HG02885 (cell line): Measurements from ENCODE around the gene PHACTR3.
"Not testable (repeated sequence)": the region's sequence is repeated elsewhere in the genome, so short reads cannot be mapped to it uniquely, and the experiment has no call there.

Source experiments
- ATAC-seq: cut with Tn5 transposase; IDR thresholded peaks from one replicate; pipeline ENCODE4 v1.9.1; 2021; ENCODE audit warnings: mild to moderate bottlenecking; ENCODE audit not compliant: unreplicated experiment, poor library complexity

PHACTR3 gene

DNA sequence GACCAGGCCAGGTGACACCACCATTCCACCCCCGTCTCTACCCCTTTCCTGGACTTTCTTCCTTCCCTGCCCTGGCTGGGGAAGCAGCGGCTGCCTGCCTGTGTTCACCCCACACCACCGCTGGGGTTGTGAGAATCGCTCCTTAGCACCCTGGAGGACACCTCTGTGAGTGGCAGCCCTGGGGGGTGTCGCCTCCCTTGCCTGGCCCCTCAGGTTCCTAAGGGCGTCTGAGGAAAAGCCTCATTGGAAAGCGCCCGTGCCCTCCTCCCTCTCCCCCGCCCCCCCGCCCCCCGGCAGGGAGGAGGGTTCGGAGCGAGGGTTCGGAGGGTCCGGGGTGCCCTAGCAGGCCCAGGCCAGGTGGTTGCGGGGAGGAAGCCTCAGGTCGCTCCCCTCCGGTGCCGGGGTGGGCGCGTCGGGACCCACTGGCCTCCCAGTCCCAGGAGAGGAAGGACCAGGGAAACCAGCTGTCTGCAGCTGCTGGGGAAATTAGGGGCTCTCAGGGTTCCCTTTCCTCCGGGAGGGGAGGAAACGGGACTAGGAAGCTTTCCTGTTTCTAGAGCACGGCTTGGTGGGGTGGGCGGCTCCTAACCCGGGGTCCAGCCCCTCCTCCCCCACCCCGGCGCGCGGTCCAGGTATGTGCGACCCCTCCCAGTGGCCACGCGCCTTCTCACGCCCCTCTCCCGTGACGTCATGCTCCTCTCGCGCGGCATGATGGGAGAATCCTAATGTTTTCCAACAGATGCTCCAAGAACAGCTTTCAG, at the start of gene PHACTR3:
Gene PHACTR3 (plus strand): TSS at position 760 of the 761 bp plus-strand sequence. CDS start 475 bp downstream, outside the sequence.
- no peak for ATAC-seq

DNA sequence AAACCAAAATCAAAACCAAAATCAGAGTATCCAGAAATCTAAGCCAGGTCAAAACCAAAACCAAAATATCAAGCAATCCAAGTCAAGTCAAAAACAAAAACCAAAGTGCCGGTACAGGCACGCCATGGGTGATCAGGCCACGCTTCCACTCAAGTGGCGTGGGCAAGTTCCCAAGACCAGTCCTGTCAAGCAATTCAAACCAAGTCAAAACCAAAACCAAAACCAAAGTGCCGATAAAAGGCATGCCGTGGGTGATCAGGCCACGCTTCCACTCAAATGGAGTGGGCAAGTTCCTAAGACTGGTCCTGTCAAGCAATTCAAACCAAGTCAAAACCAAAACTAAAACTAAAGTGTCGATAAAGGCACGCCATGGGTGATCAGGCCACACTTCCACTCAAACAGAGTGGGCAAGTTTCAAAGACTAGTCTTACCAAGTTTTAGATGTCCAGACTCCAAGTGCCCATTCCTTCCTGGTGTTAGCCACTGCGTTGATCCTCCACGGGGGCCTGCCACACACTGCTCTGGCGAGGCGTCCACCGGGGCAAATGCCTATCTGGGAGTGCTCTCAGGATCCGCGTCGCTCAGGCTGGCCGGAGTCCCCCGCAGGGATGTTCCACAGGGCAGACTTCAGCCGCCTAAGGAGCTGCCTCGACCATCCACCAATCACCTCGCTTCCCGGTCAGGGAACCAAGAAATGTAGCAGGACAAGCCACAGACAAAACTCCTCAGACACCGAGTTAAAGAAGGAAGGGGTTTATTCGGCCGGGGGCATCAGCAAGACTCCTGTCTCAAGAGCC, 46.4 kb upstream of the PHACTR3 start:
- not testable (repeated sequence) for ATAC-seq

DNA sequence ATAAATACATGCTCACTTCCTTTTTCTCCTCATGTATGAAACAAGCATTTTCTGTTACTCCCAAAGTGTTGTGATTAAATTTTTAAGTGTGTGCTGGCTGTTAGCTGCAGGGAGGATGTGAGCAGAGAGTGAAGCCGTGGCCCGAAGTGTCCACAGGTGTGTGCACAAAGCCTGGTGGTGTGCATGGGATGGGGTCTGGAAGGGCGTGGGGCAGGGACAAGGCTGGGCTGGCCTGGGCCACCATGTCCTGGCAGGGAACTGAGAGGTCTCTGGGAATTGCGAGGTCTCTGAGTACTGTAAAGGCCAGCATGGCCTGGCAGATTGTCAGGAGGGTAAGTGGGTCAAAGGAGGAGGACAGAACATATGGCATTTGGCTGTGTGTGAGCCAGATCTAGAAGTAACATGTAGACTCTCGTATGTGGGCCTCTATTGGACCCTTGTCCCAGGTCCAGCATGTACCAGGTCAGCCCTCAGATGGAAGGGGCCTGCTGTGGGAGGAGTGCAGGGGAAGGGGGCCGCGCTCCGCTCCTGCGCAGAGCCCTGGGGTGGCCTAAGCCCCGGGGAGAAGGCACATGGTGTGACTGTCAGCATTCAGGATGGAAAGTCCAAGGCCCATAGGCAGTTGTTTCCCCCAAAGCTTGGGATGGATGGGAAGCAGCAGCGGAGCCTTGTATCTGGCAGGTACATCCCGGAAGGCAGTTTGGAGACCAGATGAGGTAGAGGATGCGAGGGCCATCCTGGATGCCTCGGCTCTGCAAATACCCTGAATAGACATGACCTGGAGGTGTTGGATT, 45.1 kb upstream of the PHACTR3 start:
- no peak for ATAC-seq

DNA sequence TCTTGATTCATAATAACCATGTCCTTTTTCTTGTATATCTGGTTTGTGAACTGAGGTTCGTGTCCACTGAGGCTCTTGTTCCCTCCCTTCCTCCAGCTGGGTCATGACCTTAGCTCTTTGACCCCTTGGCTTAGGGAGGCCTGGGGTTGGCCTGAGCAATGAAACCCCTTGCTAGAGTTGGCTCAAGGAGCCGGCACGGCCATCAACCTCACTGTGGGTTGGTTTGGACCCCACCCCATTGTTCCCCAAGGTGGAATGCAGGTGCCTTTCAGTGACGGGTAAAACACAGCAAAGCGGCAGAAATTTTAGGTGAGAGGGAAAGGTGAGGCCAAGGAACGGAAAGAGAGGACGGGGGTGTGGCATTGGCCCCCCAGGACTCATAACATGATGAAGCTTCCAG, 44.5 kb upstream of the PHACTR3 start:
- no peak for ATAC-seq

DNA sequence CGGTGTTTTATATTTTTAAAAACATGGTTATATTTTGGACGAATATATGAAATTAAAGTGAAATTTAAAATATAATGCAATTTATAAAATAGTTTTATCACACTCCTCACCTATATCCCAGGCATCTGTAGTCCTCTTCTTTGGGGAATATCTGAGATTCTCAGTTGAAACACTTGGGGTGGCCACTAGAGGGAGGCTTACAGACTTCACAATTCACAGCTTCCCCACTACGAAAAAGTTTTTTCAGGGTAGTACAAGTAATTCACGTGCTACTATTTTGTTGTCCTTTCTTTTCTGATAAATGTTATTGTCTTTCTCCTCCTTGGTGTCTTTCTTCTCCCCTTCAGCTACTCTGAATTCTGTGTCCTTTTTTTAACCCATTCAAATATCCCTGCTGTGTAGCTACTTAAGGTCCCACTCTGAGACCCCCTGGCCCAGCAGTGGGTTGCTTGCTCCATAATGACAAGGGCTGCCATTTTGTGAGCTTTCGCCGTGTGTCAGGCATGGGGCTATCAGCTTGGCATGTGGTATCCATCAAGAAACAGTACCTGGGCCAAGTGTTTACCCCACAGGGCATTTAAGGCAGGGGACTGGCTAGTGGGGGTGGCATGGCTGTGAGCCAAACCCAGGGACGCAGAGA, 43.6 kb upstream of the PHACTR3 start:
- ATAC-seq = no peak

DNA sequence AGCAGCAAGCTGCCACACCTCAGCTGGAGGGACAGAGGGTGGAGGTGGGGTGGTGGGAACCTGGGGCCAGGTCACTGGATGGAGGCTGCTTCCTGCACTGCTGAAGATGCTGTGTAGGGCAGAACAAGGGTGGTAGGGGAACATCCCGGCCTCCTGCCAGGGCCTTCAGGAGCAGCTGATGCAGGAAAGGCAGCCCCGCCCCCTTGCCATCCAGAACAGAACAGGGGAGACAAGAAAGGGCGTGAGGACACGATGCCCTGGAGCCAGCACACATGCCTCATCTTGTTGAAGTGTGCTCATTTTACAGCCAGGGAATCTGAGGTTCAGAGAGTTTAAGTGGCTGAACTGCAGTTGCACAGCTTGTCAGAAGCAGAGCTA, 43.1 kb upstream of the PHACTR3 start:
- ATAC-seq = no peak

DNA sequence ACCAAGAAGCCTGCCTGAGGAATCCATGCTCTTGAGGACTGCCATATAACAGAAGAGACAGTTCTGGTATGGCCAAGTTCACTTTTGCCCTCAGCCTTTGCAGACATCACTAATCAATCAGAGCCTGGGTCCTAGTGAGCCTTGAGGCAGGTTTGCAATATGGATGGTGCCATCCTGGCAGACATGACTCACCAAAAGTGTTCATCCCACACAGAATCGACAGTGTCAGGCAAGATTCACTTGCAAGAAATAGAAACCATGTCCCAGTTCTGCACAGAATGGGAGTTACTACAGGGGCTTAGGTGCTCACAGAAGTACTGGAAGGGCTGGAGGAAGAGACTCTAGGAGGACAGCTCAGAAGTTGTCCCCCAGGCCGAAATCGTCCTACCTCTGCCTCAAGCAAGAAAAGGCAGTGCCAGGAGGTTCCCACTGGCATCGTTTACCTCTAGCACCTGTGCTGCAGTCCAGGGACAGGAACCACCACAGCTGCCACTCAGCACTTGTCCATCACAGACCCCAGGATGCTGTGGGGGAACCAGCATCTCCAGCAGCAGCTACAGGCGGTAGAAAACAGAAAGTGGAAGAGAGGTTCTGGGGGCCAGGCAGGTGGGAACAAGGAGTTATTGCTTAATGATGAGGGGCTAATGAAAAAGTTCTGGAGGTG, 42.6 kb upstream of the PHACTR3 start:
- no peak for ATAC-seq

DNA sequence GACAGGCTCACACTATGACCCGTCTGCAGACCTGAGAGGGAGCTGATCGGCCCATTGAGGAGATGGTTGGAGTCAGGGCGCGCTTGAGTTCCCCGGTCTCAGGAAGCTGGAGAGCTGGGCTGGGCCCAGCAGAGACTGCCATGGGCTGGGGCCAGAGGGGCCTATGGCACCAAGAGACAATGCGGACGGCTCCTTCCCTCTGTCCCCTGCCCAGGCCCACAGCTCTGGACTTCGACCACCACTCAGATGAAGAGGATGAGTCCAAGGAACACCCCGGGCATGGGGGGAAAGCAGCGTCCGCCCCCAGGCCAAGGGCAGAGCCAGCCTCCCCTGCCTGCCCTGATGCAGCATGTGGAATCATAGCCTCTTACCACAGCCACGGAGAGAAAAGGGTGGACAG, 40.2 kb upstream of the PHACTR3 start:
- ATAC-seq = no peak

DNA sequence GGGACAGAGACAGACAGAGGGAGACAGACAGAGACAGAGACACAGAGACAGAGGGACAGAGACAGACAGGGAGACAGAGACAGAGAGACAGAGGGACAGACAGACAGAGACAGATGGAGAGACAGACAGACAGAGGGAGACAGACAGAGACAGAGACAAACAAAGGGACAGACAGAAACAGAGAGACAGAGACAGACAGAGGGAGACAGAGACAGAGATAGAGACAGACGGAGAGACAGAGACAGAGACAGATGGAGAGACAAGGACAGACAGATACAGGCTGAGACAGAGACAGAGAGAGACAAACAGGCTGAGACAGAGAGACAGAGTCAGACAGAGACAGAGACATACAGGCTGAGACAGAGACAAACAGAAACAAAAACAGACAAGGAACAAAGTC, 39.4 kb upstream of the PHACTR3 start:
- no peak for ATAC-seq

DNA sequence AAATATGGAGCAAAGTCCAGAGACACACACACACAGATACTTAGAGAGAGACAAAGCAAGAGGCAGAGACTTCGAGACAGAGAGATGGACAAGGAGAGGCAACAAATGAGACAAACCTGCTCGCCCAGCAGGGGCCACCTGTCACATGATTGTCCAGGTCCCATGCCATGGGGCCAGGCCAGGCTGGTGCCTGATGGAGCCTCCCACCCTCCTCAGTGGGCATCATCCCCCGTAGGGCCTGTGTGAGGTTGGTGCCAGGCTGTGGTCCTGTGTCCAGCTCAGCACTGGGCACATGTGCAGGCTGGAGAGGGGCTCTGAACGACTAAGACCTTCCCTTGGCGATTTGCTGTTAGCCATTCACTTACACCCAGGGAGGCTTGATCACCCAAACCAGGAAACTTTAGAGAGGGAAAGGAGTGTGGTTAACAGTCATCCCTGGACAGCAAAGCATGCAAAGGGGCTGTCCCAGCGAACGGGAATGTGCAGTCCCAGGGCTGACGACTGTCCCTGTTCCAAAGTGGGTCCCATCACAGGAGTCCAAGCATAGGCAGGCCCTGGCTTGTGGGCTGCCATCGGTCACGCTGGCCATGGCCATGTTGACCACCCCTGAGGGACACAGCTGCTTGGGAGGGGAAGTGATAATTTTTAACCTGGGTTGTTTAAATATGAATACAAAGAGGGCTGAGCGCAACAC, 38.4 kb upstream of the PHACTR3 start:
- no peak for ATAC-seq

DNA sequence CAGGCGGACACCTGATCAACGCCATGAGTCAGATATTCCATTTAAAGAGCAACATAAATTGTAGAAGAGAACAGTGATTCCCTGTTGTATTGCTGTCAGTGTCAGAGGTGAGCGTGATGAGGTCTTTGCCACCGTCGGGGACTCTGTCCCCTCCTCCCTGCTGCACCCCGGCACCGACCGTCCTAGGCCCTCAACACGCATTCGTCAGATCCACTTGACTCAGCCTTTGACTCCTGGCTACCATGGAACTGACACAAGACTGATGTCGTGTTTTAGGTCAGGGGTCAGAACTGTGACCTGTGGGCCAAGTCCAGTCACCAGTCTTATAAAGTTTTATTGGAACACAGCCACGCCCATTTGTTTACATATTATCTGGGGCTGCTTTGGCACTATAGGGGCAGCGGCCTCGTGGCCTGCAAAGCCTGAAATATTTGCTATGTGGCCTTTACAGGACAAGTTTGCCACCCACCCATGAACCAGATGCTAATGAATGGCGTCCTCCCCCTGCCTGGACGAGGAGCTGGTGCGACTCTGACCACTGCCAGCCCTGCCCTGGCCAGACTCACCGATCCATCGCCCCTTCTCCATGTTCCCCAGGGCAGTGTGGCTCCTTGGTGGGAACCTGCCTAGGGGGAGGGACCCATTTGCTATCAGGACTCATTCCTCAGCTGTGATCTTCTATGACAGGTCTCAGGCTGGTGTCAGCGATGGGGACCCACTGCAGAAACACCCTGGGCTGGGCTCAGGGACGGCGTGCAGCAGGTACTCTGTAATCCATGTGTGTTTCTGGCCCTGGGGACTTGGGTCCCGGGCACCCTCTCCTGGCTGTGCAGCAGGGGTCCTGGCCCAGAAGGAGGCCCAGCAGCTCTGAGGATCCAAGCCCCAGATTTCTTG, 37.5 kb upstream of the PHACTR3 start:
- ATAC-seq = no peak

DNA sequence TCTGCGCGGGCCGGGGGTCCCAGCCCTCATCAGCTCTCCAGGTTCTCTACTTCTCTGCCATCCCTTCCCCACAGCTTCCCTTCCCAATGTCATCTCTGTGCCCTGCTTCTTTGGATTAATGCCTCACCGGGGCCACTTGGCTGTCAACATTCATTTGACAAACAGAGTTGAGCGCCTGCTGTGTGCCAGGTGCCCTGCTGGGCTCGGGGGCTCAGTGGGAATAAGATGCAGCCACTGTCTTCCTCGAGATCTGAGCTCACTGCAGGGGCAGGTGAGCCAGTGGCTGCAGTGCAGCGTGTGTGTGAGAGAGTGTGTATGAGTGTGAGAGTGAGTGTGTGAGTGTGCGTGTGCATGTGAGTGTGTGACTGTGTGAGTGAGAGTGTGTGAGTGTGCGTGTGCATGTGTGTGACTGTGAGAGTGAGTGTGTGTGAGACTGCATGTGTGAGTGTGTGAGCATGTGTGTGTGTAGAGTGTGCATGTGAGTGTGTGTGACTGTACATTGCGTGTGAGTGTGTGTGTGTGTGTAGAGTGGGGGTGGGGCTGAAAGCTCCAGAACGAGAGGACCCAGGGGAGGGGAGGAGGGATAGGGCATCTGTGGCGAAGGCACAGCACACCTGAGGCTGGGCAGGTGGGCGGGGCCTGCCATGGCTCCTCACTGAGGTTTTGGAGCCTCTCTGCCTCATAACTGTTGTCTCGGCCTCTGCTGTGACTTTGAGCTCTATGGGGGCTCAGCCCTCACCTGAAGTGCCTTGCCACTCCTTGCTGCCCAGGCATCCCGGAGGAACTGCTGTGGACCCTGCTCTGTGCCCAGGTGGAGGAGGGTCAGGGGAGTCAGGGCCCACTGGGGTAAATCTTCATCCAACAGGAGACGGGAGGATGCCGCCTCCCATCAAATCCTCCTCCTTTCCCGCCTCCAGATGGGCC, 36.5 kb upstream of the PHACTR3 start:
- no peak for ATAC-seq

DNA sequence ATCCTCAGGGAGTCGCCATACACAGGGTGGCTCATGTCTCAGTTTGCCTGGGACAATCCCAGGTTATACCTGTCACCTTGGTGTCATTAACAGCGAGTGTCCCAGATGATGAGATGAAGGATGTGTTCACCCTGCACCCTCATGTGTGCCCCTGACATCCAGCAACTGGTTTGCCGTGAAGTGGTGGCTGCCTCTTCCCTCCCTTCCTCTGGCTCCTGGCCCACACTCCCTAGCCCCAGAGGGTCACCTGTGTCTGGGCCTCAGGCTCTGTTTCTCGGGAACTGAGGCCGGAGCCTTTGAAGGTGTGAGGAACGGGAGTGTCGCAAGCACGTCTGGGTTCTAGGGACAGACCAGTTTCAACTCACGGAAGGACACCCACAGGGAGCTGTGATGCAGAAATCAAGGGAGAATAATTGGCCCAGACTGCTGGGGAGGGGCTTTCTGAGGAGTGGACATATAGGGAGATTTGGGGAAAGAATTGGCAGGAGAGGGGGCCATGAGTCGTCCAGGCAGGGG, 35.8 kb upstream of the PHACTR3 start:
- ATAC-seq = no peak

DNA sequence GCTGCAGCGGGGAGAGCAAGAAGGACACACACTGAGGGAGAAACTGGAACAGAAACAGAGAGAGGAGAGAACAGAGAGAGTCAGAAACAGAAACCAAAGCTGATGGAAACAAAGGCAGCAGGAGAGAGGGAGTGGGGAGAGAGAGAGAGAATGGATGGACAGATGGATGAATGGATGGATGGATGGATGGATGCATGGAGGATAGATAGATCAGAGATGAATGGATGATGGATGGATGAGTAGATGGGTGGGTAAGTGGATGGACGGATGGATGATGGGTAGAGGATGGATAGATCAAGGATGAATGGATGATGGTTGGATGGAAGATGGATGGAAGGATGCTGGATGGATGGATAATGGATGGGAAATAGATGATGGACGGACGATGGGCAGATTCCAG, 35.0 kb upstream of the PHACTR3 start:
- ATAC-seq = no peak

DNA sequence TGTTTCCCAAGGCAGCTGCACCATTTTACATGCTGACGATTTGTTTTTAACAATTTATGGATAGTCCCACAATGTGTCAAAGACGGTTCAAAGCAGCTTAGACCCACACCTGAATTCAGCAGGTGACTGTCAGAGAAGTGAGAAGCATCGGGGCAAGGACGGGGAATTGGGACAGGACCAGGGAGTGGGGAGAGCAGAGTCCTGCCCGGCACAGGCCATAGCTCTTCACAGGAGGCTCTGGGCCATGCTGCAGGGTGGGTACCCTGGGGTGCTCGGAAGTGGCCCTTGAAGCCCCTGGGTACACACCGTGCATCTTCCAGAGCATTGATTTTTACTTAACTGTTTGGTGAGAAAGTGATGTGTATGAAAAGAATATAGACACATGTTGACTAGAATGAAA, 33.2 kb upstream of the PHACTR3 start:
- no peak for ATAC-seq

DNA sequence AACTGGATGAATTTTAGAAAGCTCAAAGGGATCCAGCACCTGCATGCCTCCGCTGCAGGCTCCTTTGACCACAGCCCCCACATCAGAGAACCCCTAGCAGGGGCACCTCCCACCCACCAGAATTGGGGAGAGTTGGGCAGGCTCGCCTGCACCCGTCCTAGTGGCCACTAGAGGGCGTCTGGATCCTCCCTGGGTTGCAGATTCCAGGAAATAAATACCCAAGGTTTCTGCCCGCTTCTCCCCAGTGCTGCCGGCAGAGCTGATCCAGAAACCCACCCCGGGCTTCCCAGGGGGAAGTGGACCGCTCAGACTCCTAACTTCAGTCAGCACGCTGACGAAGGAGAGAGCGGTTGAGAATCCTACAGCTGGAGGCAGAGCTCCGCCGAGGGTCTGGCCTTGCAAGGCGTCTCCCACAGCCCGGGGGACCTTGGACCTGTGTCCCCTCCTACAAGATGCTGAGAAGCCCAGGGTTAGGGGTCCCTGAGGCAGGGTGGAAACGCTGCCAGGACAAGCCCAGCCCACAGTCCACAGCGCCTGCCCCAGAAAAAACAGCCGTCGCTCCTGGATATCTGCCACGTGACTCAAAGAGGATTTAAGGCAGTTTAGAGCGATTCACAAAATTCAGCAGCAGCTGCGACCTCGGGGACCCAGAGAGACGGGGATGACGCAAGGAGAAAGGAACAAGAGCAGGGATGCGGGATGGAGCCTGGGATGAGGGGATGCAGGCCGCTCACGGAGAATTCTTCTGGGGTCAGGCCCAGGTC, 32.6 kb upstream of the PHACTR3 start:
- ATAC-seq = no peak
